Neuronal stem cell (in vitro differentiated cells): ENCODE results near the gene OTOR.

Source experiments
- DNase-seq: peaks from one replicate; pipeline ENCODE4 v3.0.0-alpha.2; 2013; ENCODE audit warnings: low spot score
- H2AFZ ChIP-seq: one replicate; pipeline ENCODE4 v1.6.1; 2013; ENCODE audit warnings: mild to moderate bottlenecking, low read length, inconsistent platforms
- H2AK5ac ChIP-seq: 2 replicates; pipeline ENCODE4 v1.6.1; 2013; ENCODE audit warnings: low read depth, mild to moderate bottlenecking, inconsistent platforms, low read length, moderate library complexity, mixed read lengths
- H2BK120ac ChIP-seq: 2 replicates; pipeline ENCODE4 v1.6.1; 2013; ENCODE audit warnings: low read depth, mild to moderate bottlenecking, inconsistent platforms, low read length, moderate library complexity, mixed read lengths
- H2BK12ac ChIP-seq: one replicate; pipeline ENCODE4 v1.6.1; 2013; ENCODE audit warnings: low read length, inconsistent platforms
- H2BK15ac ChIP-seq: 2 replicates; pipeline ENCODE4 v1.6.1; 2013; ENCODE audit warnings: mild to moderate bottlenecking, low read length, inconsistent platforms, mixed read lengths
- H2BK5ac ChIP-seq: one replicate; pipeline ENCODE4 v1.6.1; 2013; ENCODE audit warnings: inconsistent platforms, mild to moderate bottlenecking, low read length, moderate library complexity
- H3K14ac ChIP-seq: one replicate; pipeline ENCODE4 v1.6.1; 2013; ENCODE audit warnings: low read length, inconsistent platforms
- H3K18ac ChIP-seq: 2 replicates; pipeline ENCODE4 v1.6.1; 2013; ENCODE audit warnings: low read length, inconsistent platforms
- H3K23ac ChIP-seq: 2 replicates; pipeline ENCODE4 v1.6.1; 2013; ENCODE audit warnings: low read depth, mild to moderate bottlenecking, mixed read lengths, low read length, inconsistent platforms; ENCODE audit not compliant: poor library complexity
- H3K27ac ChIP-seq: replicated peaks from 3 replicates; pipeline ENCODE4 v1.5.1; 2013; ENCODE audit warnings: low read length, inconsistent platforms
- H3K27me3 ChIP-seq, 3 experiments: 2 replicates each; pipeline ENCODE4 v1.6.1; 2013; ENCODE audit warnings: low read length in 3 of 3, mild to moderate bottlenecking in 2 of 3, inconsistent platforms in 1 of 3, low read depth in 1 of 3, mixed read lengths in 1 of 3, moderate library complexity in 1 of 3; ENCODE audit not compliant: control insufficient read depth in 3 of 3, insufficient read depth in 3 of 3
- H3K36me3 ChIP-seq, 2 donors: replicated peaks in 1 of 2; 2 replicates each; pipeline ENCODE4 v1.6.1; 2013; ENCODE audit warnings: low read length in 2 of 2; ENCODE audit not compliant: control insufficient read depth in 2 of 2, insufficient read depth in 2 of 2
- H3K4ac ChIP-seq: 2 replicates; pipeline ENCODE4 v1.6.1; 2013; ENCODE audit warnings: inconsistent platforms, mild to moderate bottlenecking, low read length, moderate library complexity
- H3K4me1 ChIP-seq, 2 donors: 1 replicate in 1 of 2; 2 replicates in 1 of 2; pipeline ENCODE4 v1.6.1; 2013; ENCODE audit warnings: low read length in 2 of 2, low read depth in 1 of 2; ENCODE audit not compliant: control insufficient read depth in 2 of 2, insufficient read depth in 1 of 2
- H3K4me2 ChIP-seq: one replicate; pipeline ENCODE4 v1.6.1; 2013; ENCODE audit warnings: mild to moderate bottlenecking, low read length, inconsistent platforms; ENCODE audit not compliant: insufficient read depth, poor library complexity, severe bottlenecking
- H3K4me3 ChIP-seq, 2 donors: 2 replicates each; pipeline ENCODE4 v1.5.1; 2013; ENCODE audit warnings: low read length in 2 of 2, mild to moderate bottlenecking in 2 of 2, inconsistent platforms in 1 of 2, moderate library complexity in 1 of 2
- H3K79me1 ChIP-seq: one replicate; pipeline ENCODE4 v1.6.1; 2013; ENCODE audit warnings: low read depth, mild to moderate bottlenecking, inconsistent platforms, low read length, moderate library complexity
- H3K9ac ChIP-seq: one replicate; pipeline ENCODE4 v1.6.1; 2013; ENCODE audit warnings: mild to moderate bottlenecking, low read depth, low read length, inconsistent platforms; ENCODE audit not compliant: poor library complexity
- H3K9me3 ChIP-seq, 2 donors: replicated peaks in 1 of 2; 2 replicates each; pipeline versions ENCODE3 to v1.6.1; 2013; ENCODE audit warnings: low read length in 2 of 2, mild to moderate bottlenecking in 2 of 2, inconsistent platforms in 1 of 2, low read depth in 1 of 2, mixed read lengths in 1 of 2, moderate library complexity in 1 of 2; ENCODE audit not compliant: control insufficient read depth in 2 of 2, insufficient read depth in 1 of 2
- H4K8ac ChIP-seq: one replicate; pipeline ENCODE4 v1.6.1; 2013; ENCODE audit warnings: low read depth, mild to moderate bottlenecking, inconsistent platforms, low read length, moderate library complexity
- H4K91ac ChIP-seq: one replicate; pipeline ENCODE4 v1.6.1; 2013; ENCODE audit warnings: low read length, low read depth, mild to moderate bottlenecking, inconsistent platforms; ENCODE audit not compliant: poor library complexity
- WGBS, 2 donors: extraction: QIAGEN DNeasy Blood & Tissue Kit; methylation state at CpG; one replicate each; pipeline ENCODE4 v1.1.7; 2013; ENCODE audit warnings: missing lambda C conversion rate in 2 of 2, mixed read lengths in 1 of 2; ENCODE audit not compliant: insufficient read length in 2 of 2, insufficient replicate concordance in 1 of 2; ENCODE audit errors: extremely low coverage in 2 of 2; 5-methylcytosine and 5-hydroxymethylcytosine counted together

OTOR gene

DNA sequence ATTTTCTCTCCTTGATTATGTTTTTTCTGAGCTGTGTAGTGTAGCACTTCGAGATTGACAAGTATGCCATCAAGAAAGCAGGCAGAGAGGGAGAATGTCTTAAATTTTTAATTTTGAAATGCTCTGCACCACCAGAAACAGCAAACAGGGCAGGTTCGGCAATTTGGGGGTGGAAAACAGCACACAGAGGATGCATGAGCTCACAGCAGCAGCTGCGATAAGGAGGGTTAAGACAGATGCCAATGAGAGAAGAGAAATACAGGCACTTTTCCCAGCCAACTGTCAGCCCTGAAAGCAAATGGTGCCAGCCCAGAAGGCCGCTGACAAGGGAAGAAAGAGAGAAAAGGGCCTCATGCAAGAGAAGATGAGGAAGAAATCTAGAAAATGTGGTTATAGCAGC is 33.4 kb upstream of the OTOR start:
- Histone ChIP-seq H3K4me1 (peaks cover 5 to 7% of the 10 kb centered on the region in 2 donors), H4K91ac (no peak overlapping the region), H3K9ac (no peak overlapping the region), H3K27me3 (no peaks in the 10 kb centered on the region), H3K36me3 (no peaks in the 10 kb centered on the region), H3K27ac (no peak overlapping the region), H3K18ac (no peak overlapping the region), H3K4me3 (no peak overlapping the region), H3K79me1 (no peaks in the 10 kb centered on the region), H2BK120ac (no peak overlapping the region), H3K4ac (no peak overlapping the region), H2BK12ac (no peak overlapping the region), H3K23ac (no peak overlapping the region), H2BK15ac (no peak overlapping the region), H4K8ac (no peak overlapping the region), H3K4me2 (no peak overlapping the region), H3K14ac (no peak overlapping the region), H2AFZ (peak overlapping the region; percentile 82), H2BK5ac (no peak overlapping the region), H2AK5ac (no peak overlapping the region), H3K9me3 (no peaks in the 10 kb centered on the region)
- WGBS, 2 donors, result no CpG with 5 or more reads among the region's 4 CpGs
- no peak for DNase-seq

GRCh38 chr20:16719421-16719820 is 28.7 kb upstream of the OTOR start:
- no peaks in the 10 kb centered on the region for H3K79me1 ChIP-seq
- no peak overlapping the region for H3K27ac ChIP-seq
- no peak overlapping the region for H4K91ac ChIP-seq
- H2BK12ac ChIP-seq, result no peak overlapping the region
- no peak overlapping the region for H3K23ac ChIP-seq
- peaks cover 5 to 6% of the 10 kb centered on the region in 2 donors for H3K4me1 ChIP-seq
- H2BK5ac ChIP-seq, result no peak overlapping the region
- no peak overlapping the region for H2AFZ ChIP-seq
- H4K8ac ChIP-seq, result no peak overlapping the region
- H2AK5ac ChIP-seq, result no peak overlapping the region
- no peak overlapping the region for H2BK120ac ChIP-seq
- WGBS, 2 donors, result no CpG with 5 or more reads among the region's 1 CpG
- no peaks in the 10 kb centered on the region for H3K36me3 ChIP-seq
- no peak for DNase-seq
- H3K9me3 ChIP-seq, result no peaks in the 10 kb centered on the region
- H3K4me3 ChIP-seq, result no peak overlapping the region
- H3K14ac ChIP-seq, result no peak overlapping the region
- H3K9ac ChIP-seq, result no peak overlapping the region
- H3K4me2 ChIP-seq, result no peak overlapping the region
- H2BK15ac ChIP-seq, result no peak overlapping the region
- no peak overlapping the region for H3K18ac ChIP-seq
- peaks cover 0 to 9% (median 0%) of the 10 kb centered on the region in 3 experiments for H3K27me3 ChIP-seq
- no peak overlapping the region for H3K4ac ChIP-seq

GRCh38 chr20:16729080-16729479 is 19.1 kb upstream of the OTOR start:
- Histone ChIP-seq H2BK12ac (no peak overlapping the region), H2BK15ac (no peak overlapping the region), H2AFZ (peak overlapping the region; percentile 85), H3K14ac (no peak overlapping the region), H3K23ac (no peak overlapping the region), H3K4me3 (peak overlapping the region in 1 of 2 donors; percentile 76), H3K79me1 (peaks cover 2% of the 10 kb centered on the region), H3K4me1 (peaks cover 0 to 2% of the 10 kb centered on the region in 2 donors), H3K9ac (no peak overlapping the region), H2BK120ac (no peak overlapping the region), H4K91ac (no peak overlapping the region), H3K27ac (no peak overlapping the region), H3K9me3 (peaks cover 0 to 2% of the 10 kb centered on the region in 2 donors), H2AK5ac (no peak overlapping the region), H3K18ac (no peak overlapping the region), H3K27me3 (peaks cover 0 to 13% (median 0%) of the 10 kb centered on the region in 3 experiments), H3K36me3 (peaks cover 8 to 29% of the 10 kb centered on the region in 2 donors), H4K8ac (no peak overlapping the region), H3K4ac (no peak overlapping the region), H2BK5ac (no peak overlapping the region), H3K4me2 (no peak overlapping the region)
- WGBS, 2 donors, result 100% methylated on average over 1 of the region's 1 CpG; no CpG with 5 or more reads in 1 of the 2 donors
- DNase-seq, result no peak

GRCh38 chr20:16729565-16730460 is 18.3 kb upstream of the OTOR start, which contains the start of gene SNRPB2:
Gene SNRPB2, plus strand, starts transcription at chr20:16730026. Its CDS starts 1,677 bp downstream, at chr20:16731703.
- no CpG with 5 or more reads among the region's 57 CpGs for WGBS, 2 donors
- peak within 1 kb of the TSS; percentile 79 for H3K4me2 ChIP-seq
- H4K8ac ChIP-seq, result no peak within 1 kb of the TSS

More at GRCh38 chr20:16729565-16730460, 18.3 kb upstream of the OTOR start, which contains the start of gene SNRPB2:
- Histone ChIP-seq H2BK15ac (no peak within 1 kb of the TSS), H3K18ac (peak within 1 kb of the TSS; percentile 96), H3K4ac (no peak within 1 kb of the TSS), H2BK120ac (no peak within 1 kb of the TSS), H3K4me1 (peaks cover 0 to 2% of the 10 kb centered on the region in 2 donors), H3K14ac (peak within 1 kb of the TSS; percentile 28), H2AFZ (peak within 1 kb of the TSS; percentile 89), H2AK5ac (no peak within 1 kb of the TSS), H4K91ac (no peak within 1 kb of the TSS), H2BK12ac (no peak within 1 kb of the TSS), H3K27me3 (peaks cover 0 to 13% (median 0%) of the 10 kb centered on the region in 3 experiments), H3K9ac (peak within 1 kb of the TSS; percentile 94), H3K27ac (no peak within 1 kb of the TSS), H3K79me1 (peaks cover 2% of the 10 kb centered on the region), H3K9me3 (peaks cover 0 to 2% of the 10 kb centered on the region in 2 donors), H3K4me3 (peak within 1 kb of the TSS; percentile 76 to 98), H3K23ac (no peak within 1 kb of the TSS), H2BK5ac (no peak within 1 kb of the TSS), H3K36me3 (peaks cover 13 to 36% of the 10 kb centered on the region in 2 donors)
- peak; percentile 74 for DNase-seq
